ENCODE data around the gene EEF2KMT. TPM values are rescaled to one million over a fixed set of nuclear protein-coding genes. Genes with fewer than 3 reads are reported as not detected.
A peak's percentile ranks its signal among the peaks of the same experiment; 100 is the strongest.
"Not testable (repeated sequence)": the region's sequence is repeated elsewhere in the genome, so short reads cannot be mapped to it uniquely, and the experiment has no call there.

Gene EEF2KMT
- total and polyA plus RNA-seq, 8 donors = 2.5 to 9.9 (median 6.5) TPM; not detected in 2

DNA sequence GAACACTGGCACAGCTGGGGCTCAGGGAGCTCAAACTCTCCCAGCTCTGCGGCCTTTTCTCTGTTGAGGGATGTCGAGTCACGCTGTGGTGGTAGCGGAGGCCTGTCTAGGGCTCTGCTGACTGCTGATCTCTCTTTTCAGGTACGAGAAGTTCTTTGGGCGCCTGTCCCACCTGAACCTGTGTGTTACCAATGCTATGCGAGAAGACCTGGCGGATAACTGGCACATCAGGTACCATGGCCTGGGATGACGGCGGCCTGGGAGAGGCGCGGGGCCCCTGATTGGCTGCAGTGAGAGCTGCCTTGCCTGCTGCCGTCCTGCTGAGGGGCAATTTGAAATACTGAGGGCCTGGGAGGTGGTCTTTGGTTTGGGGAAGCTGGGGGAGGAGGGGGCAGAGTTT, 20.3 kb downstream of the EEF2KMT start:
- intact Hi-C loops (cut with DNase I; ENCODE audit: low total_unique reads) = no loop called here
- no peak for DNase-seq
- TF ChIP-seq POLR2A (IDR thresholded peaks at IDR 0.05) (no peak), EP300 (IDR thresholded peaks at IDR 0.05) (no peak), POLR2AphosphoS5 (IDR thresholded peaks at IDR 0.05) (no peak), CTCF (IDR thresholded peaks at IDR 0.05) (no peak)
- Histone ChIP-seq H3K27ac (no peak overlapping the region), H3K9me3 (no peaks in the 10 kb centered on the region), H3K4me3 (no peak overlapping the region), H3K4me1 (peaks cover 13 to 27% (median 20%) of the 10 kb centered on the region in 4 donors), H3K36me3 (peaks cover 23 to 89% (median 82%) of the 10 kb centered on the region in 4 donors), H3K27me3 (no peaks in the 10 kb centered on the region)
- WGBS, 5 donors = 94 to 98% (median 97%) methylated on average over 12 to 13 of the region's 13 CpGs

- Histone ChIP-seq H3K4me3 (no peak overlapping the region), H3K9me3 (no peaks in the 10 kb centered on the region), H3K4me1 (peaks cover 15 to 32% (median 27%) of the 10 kb centered on the region in 4 donors), H3K36me3 (peaks cover 23 to 73% (median 65%) of the 10 kb centered on the region in 4 donors), H3K27ac (no peak overlapping the region), H3K27me3 (no peaks in the 10 kb centered on the region)
- intact Hi-C loops (cut with DNase I; ENCODE audit: low total_unique reads) = no loop called here
- 73 to 84% (median 76%) methylated on average over 5 of the region's 5 CpGs for WGBS, 5 donors
- no peak for DNase-seq
- no peak for TF ChIP-seq POLR2A (IDR thresholded peaks at IDR 0.05)
- TF ChIP-seq CTCF (IDR thresholded peaks at IDR 0.05) = no peak
- TF ChIP-seq EP300 (IDR thresholded peaks at IDR 0.05) = no peak
- TF ChIP-seq POLR2AphosphoS5 (IDR thresholded peaks at IDR 0.05) = no peak
These were observed 22.0 kb downstream of the EEF2KMT start for GRCh38 chr16:5075637-5076036.

- H3K27me3 ChIP-seq; H3K4me3 ChIP-seq; DNase-seq; H3K27ac ChIP-seq; H3K9me3 ChIP-seq; intact Hi-C loops (cut with DNase I; ENCODE audit: low total_unique reads): not testable (repeated sequence)
- peaks cover 16 to 56% (median 49%) of the 10 kb centered on the region in 4 donors for H3K36me3 ChIP-seq
- WGBS, 5 donors = 90 to 98% (median 96%) methylated on average over 15 of the region's 15 CpGs
- peaks cover 11 to 26% (median 24%) of the 10 kb centered on the region in 4 donors for H3K4me1 ChIP-seq
These were observed 23.8 kb downstream of the EEF2KMT start for GRCh38 chr16:5073771-5074170.

GRCh38 chr16:5073279-5073629, 24.3 kb downstream of the EEF2KMT start:
- H3K4me1 ChIP-seq = peaks cover 11 to 26% (median 24%) of the 10 kb centered on the region in 4 donors
- WGBS, 5 donors = 69 to 78% (median 72%) methylated on average over 2 of the region's 2 CpGs
- no peaks in the 10 kb centered on the region for H3K9me3 ChIP-seq
- TF ChIP-seq POLR2AphosphoS5 (IDR thresholded peaks at IDR 0.05) = no peak
- no peak for TF ChIP-seq CTCF (IDR thresholded peaks at IDR 0.05)
- TF ChIP-seq POLR2A (IDR thresholded peaks at IDR 0.05) = no peak
- TF ChIP-seq EP300 (IDR thresholded peaks at IDR 0.05) = no peak
- intact Hi-C loops (cut with DNase I; ENCODE audit: low total_unique reads) = no loop called here
- no peak overlapping the region for H3K27ac ChIP-seq
- H3K27me3 ChIP-seq = no peaks in the 10 kb centered on the region
- peaks cover 16 to 51% (median 44%) of the 10 kb centered on the region in 4 donors for H3K36me3 ChIP-seq
- DNase-seq = no peak
- H3K4me3 ChIP-seq = peak overlapping the region in 1 of 4 donors; percentile 69
